HG03139 (cell line): Measurements from ENCODE around the gene ZNF225.
"Not testable (repeated sequence)": the region's sequence is repeated elsewhere in the genome, so short reads cannot be mapped to it uniquely, and the experiment has no call there.

Experiments
- ATAC-seq: cut with Tn5 transposase; IDR thresholded peaks from one replicate; pipeline ENCODE4 v1.9.1; 2021; ENCODE audit not compliant: unreplicated experiment

ZNF225 gene

GRCh38 chr19:44113138-44113783 lies at the start of gene ZNF225:
ZNF225 (plus strand) TSS chr19:44113399; CDS start chr19:44115828, 2,429 bp downstream.
- peak; percentile 93 for ATAC-seq

DNA sequence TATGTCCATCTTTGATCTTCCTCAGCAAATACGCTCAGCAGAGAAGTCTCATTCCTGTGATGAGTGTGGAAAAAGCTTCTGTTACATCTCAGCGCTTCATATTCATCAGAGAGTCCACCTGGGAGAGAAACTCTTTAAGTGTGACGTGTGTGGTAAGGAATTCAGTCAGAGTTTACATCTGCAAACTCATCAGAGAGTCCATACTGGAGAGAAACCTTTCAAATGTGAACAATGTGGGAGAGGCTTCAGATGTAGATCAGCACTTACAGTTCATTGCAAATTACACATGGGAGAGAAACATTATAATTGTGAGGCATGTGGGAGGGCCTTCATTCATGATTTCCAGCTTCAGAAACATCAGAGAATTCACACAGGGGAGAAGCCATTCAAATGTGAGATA lies 46.9 kb upstream of the ZNF225 start:
- ATAC-seq, result no peak

- ATAC-seq, result no peak
These were observed 43.8 kb upstream of the ZNF225 start for GRCh38 chr19:44069415-44069814.

DNA sequence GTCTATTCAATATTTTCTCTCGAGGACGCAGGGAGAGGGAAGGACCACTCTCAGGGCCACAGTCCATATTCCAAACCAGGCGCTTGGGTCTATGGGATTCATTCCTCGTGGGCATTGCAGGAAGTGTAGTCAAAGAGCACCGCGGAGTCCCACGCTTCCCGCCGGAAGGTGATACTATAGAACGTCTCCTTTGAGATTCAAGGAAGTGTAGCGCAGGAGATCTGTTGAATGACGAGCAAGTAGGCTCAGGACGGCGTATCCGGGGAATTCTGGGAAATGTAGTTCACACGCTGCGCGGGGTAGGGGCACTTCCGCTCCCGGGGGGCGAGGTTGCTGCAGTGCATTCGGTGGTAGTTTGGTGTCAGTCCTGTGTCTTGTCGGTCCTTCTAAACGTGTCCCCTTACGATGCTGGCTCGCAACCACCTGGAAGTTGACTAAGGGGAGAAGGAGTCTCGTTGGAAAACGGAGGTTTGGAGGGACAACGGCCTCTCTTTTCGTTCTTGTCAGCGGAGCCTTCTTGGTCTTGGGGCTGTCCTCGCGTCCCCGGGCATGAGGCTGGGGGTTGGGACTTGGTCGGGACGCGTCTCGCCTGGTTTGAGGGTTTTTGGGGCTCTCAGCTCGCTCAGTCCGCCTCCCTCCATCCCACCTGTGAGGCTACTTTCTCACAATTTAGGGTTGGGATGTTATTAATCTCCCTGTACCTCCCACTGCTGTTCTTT lies 41.2 kb upstream of the ZNF225 start, which contains the start of gene ZNF284:
TSS of gene ZNF284 (plus strand) at position 336 of the 719 bp plus-strand sequence. CDS start 4,231 bp downstream, outside the sequence.
- peak; percentile 82 for ATAC-seq

DNA sequence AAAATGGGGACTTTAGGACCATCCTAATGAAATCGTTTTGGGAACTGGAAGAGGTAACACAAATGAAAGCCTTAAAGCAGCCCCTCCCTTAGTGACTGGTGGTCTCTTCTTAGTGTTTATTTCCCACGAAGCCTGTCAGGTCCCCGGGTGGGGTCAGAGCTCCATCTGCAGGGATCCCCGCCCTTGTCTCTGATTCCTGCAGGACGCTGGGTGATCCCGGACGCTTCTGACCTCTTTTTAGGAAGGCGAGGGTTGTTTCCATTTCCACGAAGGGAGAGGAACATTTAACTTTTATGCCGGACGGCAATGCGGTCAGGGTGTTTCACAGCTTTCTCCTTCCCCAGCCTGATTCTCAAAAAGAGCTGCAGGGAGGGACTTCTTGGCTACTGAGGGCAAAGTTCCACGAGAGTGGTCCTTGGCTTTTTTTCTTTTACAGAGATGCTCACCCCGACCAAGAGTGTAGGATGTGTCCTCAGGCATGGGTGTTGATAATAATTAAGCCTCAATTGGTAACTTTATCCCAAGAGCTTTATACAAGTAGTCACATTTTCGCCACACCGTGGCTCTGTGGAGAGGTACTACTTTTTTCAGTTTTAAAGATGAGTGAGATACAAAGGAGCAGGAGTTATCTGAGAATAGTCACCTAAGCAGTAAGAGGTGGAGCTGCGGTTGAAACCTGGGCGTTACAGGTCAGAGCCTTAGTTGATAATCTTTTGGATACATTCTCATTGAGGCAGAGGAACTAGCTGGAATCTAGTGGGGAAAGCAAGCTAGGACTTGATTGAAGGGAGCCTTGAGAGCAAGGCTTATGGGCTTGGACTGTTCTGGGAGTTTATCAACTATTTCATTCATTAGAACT lies 40.4 kb upstream of the ZNF225 start:
- no peak for ATAC-seq

DNA sequence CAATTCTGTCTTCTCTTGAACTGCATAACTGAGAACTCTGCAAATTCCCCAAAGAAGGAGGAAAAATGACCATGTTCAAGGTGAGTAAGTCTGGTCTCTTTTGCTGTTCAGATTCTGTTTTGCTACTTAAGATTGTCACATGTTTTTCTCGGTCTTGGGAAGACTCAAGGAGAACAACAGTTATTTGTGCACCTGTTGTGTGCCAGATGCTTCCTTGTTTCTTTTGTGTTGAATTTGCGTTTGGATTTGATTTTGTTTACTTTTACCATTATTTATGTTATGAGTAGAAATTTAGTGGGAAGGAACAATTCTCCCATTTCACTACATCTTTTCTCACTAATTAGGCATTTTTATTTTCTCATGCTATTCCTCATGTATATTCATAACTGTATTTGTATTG lies 36.9 kb upstream of the ZNF225 start:
- no peak for ATAC-seq

- ATAC-seq, result no peak
These were observed 21.1 kb upstream of the ZNF225 start for GRCh38 chr19:44092108-44092507.

DNA sequence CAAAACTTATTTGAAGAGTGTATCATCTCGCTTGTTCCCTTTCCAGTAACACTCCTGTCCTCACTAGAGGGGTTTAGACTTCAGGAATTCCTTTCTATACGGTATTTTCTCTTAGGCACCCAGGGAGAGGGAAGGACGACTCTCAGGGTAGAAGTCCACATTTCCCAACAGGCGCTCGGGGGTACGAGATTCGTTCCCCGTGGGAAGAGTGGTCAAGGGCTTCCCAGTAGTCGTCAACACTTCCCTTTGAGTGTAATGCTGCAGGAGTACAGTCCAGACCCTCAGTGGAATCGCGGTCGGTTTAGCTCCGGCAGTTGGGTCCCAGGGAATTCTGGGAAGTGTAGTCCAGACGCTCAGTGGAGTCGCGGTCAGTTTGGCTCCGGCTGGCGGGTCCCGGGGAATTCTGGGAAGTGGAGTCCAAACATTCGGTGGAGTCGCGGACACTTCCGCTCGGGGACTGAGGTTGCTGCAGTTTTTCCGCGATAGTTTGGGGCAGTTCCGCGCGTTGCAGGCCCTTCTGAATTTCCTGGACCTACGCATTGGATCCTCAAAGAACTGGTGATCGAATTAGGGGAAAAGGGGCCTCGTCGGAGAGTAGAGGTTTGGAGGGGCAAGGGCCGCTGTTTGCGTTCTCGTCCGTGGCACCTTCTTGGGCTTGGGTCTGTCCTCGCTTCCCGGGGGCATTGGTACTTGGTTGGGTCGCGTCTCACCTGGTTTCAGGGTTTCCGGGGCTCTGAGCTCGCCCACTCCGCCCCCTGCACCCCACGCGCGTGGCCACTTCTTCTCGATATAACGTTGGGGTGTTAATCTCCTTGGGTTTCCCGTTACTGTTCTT lies 19.1 kb upstream of the ZNF225 start, which contains the start of gene ZNF224:
TSS of gene ZNF224 (plus strand) at position 431 of the 835 bp plus-strand sequence. CDS start 3,513 bp downstream, outside the sequence.
- peak; percentile 84 for ATAC-seq

DNA sequence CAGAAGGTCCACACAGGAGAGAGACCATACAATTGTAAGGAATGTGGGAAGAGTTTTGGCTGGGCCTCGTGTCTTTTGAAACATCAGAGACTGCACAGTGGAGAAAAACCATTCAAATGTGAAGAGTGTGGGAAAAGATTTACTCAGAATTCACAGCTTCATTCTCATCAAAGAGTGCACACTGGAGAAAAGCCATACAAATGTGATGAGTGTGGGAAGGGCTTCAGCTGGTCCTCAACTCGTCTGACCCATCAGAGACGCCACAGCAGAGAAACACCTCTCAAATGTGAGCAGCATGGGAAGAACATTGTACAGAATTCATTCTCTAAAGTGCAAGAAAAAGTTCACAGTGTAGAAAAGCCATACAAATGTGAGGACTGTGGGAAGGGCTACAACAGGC lies 5.4 kb upstream of the ZNF225 start:
- ATAC-seq, result no peak

DNA sequence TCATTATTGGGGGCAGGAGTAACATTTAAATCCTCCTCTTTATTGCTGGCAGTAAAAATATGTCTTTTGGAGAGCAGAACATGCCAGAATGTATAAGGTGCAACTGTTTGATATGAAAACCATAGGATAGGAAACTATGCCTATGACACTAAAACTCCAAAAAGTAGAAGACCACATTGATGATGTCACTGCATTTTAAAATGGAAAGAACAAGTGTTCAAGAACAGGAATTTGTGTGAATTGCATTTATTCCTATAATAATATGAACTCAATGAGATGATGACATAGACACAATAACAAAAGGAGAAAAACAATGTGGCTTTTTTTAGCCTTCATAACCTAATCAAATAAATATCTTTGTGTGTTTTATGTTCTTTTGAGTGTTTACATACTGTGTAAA lies 3.7 kb upstream of the ZNF225 start:
- ATAC-seq, result no peak

DNA sequence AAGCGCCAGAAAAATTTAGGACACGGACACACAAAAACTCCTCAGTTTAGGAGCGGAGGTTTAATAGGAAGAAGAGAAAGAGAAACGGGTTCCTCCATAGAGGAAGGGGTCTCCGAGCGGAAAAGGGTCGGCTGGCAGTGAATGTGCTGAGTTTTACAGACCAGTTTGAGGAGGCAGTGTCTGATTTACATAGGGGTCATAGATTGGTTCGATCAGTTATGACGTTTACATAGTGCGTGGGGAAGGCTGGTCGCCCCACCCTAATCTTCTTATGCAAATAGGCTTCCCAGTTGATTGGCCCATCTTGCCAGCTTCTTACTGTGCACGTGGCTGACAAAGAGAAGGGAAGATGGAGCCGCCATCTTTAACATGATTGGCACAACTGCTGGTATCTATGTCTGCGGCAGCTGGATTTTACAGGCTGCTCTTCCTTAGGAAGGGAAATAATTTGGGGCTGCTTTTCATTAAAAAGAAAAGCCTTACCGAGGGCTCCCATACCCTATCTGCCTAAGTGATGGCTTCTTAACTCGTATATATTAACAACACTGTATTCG lies 1.2 kb upstream of the ZNF225 start:
- ATAC-seq, result no peak

GRCh38 chr19:44112802-44113137 lies 429 bp upstream of the ZNF225 start:
- ATAC-seq, result no peak

- peak; percentile 22 for ATAC-seq
These were observed 688 bp downstream of the ZNF225 start for GRCh38 chr19:44113784-44114390.

- not testable (repeated sequence) for ATAC-seq
These were observed 8.0 kb downstream of the ZNF225 start for GRCh38 chr19:44121162-44121561.

- no peak for ATAC-seq
These were observed 18.8 kb downstream of the ZNF225 start for GRCh38 chr19:44131955-44132354.

DNA sequence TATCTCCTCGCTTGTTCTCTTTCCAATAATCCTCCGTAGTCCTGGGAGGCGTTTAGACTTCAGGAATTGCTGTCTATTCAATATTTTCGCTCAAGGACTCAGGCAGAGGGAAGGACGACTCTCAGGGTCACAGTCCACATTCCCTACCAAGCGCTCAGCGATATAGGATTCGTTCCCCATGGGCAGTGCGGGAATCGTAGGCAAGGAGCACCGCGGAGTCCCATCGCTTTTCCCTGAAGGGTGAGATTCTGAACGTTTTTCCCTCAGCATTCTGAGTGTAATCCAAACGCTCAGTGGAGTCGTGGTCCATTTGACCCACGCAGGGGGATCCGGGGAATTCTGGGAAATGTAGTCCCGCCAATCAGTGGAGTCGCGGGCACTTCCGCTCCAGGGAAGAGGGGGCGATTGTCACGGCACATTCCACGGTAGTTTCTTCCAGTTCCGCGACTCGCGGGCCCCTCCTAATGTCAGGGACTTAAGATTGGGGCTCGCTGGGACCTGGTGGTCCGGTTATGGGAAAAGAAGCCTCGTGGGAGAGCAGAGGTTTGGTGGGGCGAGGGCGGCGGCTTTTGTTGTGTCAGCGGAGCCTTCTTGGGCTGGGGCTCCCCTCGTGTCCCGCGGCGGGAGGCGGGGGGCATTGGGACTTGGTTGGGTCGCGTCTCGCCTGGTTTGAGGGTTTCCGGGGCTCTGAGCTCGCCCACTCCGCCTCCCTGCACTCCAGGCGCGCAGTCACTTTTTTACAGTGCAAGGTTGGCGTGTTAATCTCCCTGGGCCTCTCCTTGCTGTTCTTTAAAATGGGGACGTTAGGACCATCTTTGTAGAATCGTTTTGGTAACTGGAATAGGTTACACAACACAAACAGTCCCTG lies 28.2 kb downstream of the ZNF225 start, which contains the start of gene ZNF234:
TSS of gene ZNF234 (plus strand) at position 364 of the 868 bp plus-strand sequence. CDS start 3,079 bp downstream, outside the sequence.
- no peak for ATAC-seq

DNA sequence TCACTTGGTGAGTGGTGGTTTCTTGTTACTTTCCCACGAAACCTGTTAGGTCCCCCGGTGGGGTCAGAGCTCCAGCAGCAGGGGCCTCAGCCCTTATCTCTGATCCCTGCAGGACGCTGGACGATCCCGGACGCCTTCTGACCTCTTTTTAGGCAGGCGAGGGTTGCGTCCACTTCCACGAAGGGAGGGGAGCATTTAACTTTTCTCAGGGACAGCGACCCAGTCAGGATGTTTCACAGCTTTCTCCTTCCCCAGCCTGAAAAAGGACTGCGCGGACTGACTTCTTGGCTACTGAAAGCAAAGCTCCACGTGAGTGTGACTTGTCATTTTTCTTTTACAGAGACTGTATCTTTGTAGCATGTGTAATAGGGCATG lies 28.8 kb downstream of the ZNF225 start:
- no peak for ATAC-seq

DNA sequence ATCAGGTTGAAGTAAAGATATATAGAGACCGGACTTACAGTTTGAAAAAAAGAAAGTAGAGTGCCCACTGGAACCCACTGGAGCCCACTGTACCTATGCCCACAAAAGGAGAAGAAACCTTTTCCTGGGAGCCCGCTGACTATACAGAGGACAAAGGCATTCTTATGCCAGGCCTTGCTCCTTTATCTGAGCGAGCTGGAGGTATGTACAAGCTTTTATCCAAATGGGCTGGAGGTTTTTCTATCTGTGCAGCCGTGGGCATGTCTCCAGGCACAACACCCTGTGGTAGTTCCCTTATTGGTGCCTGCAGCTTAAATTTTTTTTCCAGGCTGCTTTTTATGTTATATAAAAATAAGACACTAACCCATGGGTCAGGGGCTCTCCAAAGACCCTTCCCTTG lies 36.6 kb downstream of the ZNF225 start:
- no peak for ATAC-seq

DNA sequence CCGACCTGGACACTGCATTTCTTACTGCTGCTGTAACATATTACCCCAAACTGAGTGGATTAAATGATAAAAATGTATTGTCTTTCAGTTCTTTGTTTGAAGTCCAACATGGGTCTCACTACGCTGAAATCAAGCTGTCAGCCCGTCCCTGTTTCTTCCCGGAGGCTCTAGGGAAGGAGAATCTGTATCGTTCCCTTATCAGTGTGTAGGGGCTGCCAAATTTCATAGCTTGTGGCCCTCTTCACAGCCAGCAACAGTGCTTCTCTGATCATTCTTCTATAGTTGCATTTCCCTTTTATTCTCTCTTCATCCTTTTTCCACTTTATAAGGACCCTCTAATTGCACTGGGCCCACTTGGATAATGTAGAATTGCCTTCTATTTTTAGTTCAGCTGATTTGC lies 38.3 kb downstream of the ZNF225 start:
- no peak for ATAC-seq
